Measurements from ENCODE around the gene ICA1.

ICA1 gene

GRCh38 chr7:8146106-8146787 lies 115.7 kb downstream of the ICA1 start:
- Histone ChIP-seq H3K4me2 (ENCODE audit: low read depth, low read length, poor library complexity, severe bottlenecking) (no peak overlapping the region), H3K4me3 (ENCODE audit: low read length, poor library complexity, severe bottlenecking) (no peak overlapping the region), H3K4me1 (ENCODE audit: insufficient read depth, low read length, poor library complexity, severe bottlenecking) (peaks cover 78% of the 10 kb centered on the region), H3F3A (ENCODE audit: low read depth) (peaks cover 12% of the 10 kb centered on the region; the same call in 1 of the 2 replicates), H3K9me2 (replicated peaks; ENCODE audit: low read depth, low read length) (no peaks in the 10 kb centered on the region), H3K36me3 (ENCODE audit: insufficient read depth, low read length) (no peaks in the 10 kb centered on the region), H3K27me3 (ENCODE audit: insufficient read depth, low read length, poor library complexity, severe bottlenecking) (no peaks in the 10 kb centered on the region), H2AFZ (ENCODE audit: low read length) (no peak overlapping the region), H3K9me3 (ENCODE audit: insufficient read depth, low read depth, low read length) (no peaks in the 10 kb centered on the region), H4K20me1 (ENCODE audit: insufficient read depth, low read length, poor library complexity, severe bottlenecking) (no peaks in the 10 kb centered on the region), H3K9ac (ENCODE audit: low read depth, low read length, poor library complexity, severe bottlenecking) (peak overlapping the region; percentile 21), H3K79me2 (ENCODE audit: insufficient read depth, low read length) (no peaks in the 10 kb centered on the region)
- no peak for TF ChIP-seq CTCF (conservative IDR thresholded peaks at IDR 0.05; ENCODE audit: low read length)

- TF ChIP-seq EZH2phosphoT487 (IDR thresholded peaks at IDR 0.05; ENCODE audit: borderline replicate concordance) (no peak), CTCF (conservative IDR thresholded peaks at IDR 0.05; ENCODE audit: low read length) (no peak)
- Histone ChIP-seq H3K4me3 (ENCODE audit: low read length, poor library complexity, severe bottlenecking) (no peak overlapping the region), H3K36me3 (ENCODE audit: insufficient read depth, low read length) (no peaks in the 10 kb centered on the region), H3K4me1 (ENCODE audit: insufficient read depth, low read length, poor library complexity, severe bottlenecking) (peaks cover 71% of the 10 kb centered on the region), H3K27me3 (ENCODE audit: insufficient read depth, low read length, poor library complexity, severe bottlenecking) (no peaks in the 10 kb centered on the region), H3K79me2 (ENCODE audit: insufficient read depth, low read length) (no peaks in the 10 kb centered on the region), H3K9me2 (replicated peaks; ENCODE audit: low read depth, low read length) (no peaks in the 10 kb centered on the region), H4K20me1 (ENCODE audit: insufficient read depth, low read length, poor library complexity, severe bottlenecking) (no peaks in the 10 kb centered on the region), H3K4me2 (ENCODE audit: low read depth, low read length, poor library complexity, severe bottlenecking) (no peak overlapping the region), H3K9ac (ENCODE audit: low read depth, low read length, poor library complexity, severe bottlenecking) (no peak overlapping the region), H3F3A (ENCODE audit: low read depth) (peaks cover 8% of the 10 kb centered on the region; the same call in 1 of the 2 replicates), H3K9me3 (ENCODE audit: insufficient read depth, low read depth, low read length) (no peaks in the 10 kb centered on the region), H2AFZ (ENCODE audit: low read length) (peak overlapping the region; percentile 48; the same call in 1 of the 2 replicates)
Measured at GRCh38 chr7:8144856-8145255, 117.1 kb downstream of the ICA1 start.

- TF ChIP-seq CTCF (conservative IDR thresholded peaks at IDR 0.05; ENCODE audit: low read length): no peak
- TF ChIP-seq EZH2phosphoT487 (IDR thresholded peaks at IDR 0.05; ENCODE audit: borderline replicate concordance): no peak
- Histone ChIP-seq H3K9me2 (replicated peaks; ENCODE audit: low read depth, low read length) (no peaks in the 10 kb centered on the region), H3K9me3 (ENCODE audit: insufficient read depth, low read depth, low read length) (no peaks in the 10 kb centered on the region), H3F3A (ENCODE audit: low read depth) (no peaks in the 10 kb centered on the region), H3K9ac (ENCODE audit: low read depth, low read length, poor library complexity, severe bottlenecking) (no peak overlapping the region), H4K20me1 (ENCODE audit: insufficient read depth, low read length, poor library complexity, severe bottlenecking) (no peaks in the 10 kb centered on the region), H3K79me2 (ENCODE audit: insufficient read depth, low read length) (no peaks in the 10 kb centered on the region), H3K4me2 (ENCODE audit: low read depth, low read length, poor library complexity, severe bottlenecking) (no peak overlapping the region), H3K4me3 (ENCODE audit: low read length, poor library complexity, severe bottlenecking) (no peak overlapping the region), H2AFZ (ENCODE audit: low read length) (peak overlapping the region; percentile 53), H3K36me3 (ENCODE audit: insufficient read depth, low read length) (no peaks in the 10 kb centered on the region), H3K4me1 (ENCODE audit: insufficient read depth, low read length, poor library complexity, severe bottlenecking) (peaks cover 56% of the 10 kb centered on the region), H3K27me3 (ENCODE audit: insufficient read depth, low read length, poor library complexity, severe bottlenecking) (no peaks in the 10 kb centered on the region)
Measured at GRCh38 chr7:8143151-8143874, 118.7 kb downstream of the ICA1 start.
